PFSK-1 (cell line): ENCODE results near the gene FEZ2.

ENCODE experiments used
- POLR2AphosphoS5 ChIP-seq: IDR thresholded peaks from 2 replicates; pipeline ENCODE4 v1.6.1; 2012; ENCODE audit warnings: low read depth, mild to moderate bottlenecking, control low read depth, low read length, moderate library complexity
- REST ChIP-seq, 2 experiments: IDR thresholded peaks; 2 replicates each; pipeline versions ENCODE4 v1.6.1 to v1.8.0; 2011 to 2012; ENCODE audit warnings: low read depth in 2 of 2, low read length in 2 of 2, control low read depth in 1 of 2, inconsistent platforms in 1 of 2, mild to moderate bottlenecking in 1 of 2, moderate library complexity in 1 of 2; ENCODE audit not compliant: insufficient read depth in 1 of 2
- SIN3A ChIP-seq: IDR thresholded peaks from 2 replicates; pipeline ENCODE4 v1.6.1; 2012; ENCODE audit warnings: mild to moderate bottlenecking, low read length, moderate library complexity, borderline replicate concordance; ENCODE audit not compliant: insufficient read depth
- TAF1 ChIP-seq: IDR thresholded peaks from 2 replicates; pipeline ENCODE4 v1.6.1; 2012; ENCODE audit warnings: low read length, control low read depth, borderline replicate concordance; ENCODE audit not compliant: insufficient read depth

GRCh38 chr2:36562240-36562639 lies 35.7 kb downstream of the FEZ2 start:
- TF ChIP-seq REST (IDR thresholded peaks at IDR 0.05; ENCODE audit: insufficient read depth in 1 of 2, low read depth in 2 of 2, low read length in 2 of 2), result no peak
- TF ChIP-seq POLR2AphosphoS5, result no peak
- TF ChIP-seq TAF1, result no peak
- TF ChIP-seq SIN3A, result no peak
